ENCODE results near the gene KRTAP21-2.

DNA sequence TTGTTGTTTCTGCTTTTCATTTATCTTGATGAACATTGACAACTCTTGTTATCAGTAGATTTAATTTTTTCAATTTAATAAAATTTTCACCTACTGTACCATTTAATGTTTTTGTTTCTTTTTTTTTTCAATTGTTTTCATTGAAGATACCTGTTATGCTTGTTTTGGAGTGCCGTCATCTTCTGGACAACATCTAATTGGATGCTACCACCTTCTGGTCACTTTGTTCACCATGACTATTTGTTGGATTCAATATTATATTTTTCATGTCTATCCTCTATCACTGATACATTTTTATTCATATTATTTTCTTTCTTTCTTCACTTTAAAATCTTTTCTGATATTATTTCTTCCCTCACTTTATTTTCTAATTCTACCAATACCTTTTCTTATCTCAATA, 14.0 kb downstream of the KRTAP21-2 start:
- TF ChIP-seq EP300 (IDR thresholded peaks at IDR 0.05) (no peak), POLR2AphosphoS5 (IDR thresholded peaks at IDR 0.05) (no peak)
